ENCODE results near the gene ADGRF5.

DNA sequence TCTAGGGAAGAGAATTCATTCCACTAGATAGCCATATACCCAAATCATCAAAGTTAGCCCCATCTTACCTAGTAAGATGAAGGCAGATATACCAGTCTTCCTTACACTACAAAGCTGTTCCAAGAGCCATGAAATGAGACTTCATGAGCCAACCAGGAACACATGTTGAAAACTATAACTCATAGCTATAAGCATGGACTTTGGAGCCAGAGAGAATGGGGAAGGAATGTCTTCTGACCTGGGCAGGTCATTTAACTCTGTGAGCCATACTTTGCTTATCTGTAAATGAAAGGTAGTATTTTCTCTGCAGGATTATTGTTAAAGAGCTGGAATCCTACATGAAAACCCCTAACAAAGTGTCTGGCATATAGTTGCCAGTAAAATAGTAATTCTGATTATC is 27.3 kb downstream of the ADGRF5 start:
- TF ChIP-seq, protein P1, sequence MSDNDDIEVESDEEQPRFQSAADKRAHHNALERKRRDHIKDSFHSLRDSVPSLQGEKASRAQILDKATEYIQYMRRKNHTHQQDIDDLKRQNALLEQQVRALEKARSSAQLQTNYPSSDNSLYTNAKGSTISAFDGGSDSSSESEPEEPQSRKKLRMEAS (IDR thresholded peaks at IDR 0.05; ENCODE audit: insufficient read depth, insufficient read length), result no peak
- TF ChIP-seq GATA2 (IDR thresholded peaks at IDR 0.05; ENCODE audit: insufficient read depth, insufficient read length, low read depth, low read length), result no peak
- TF ChIP-seq, protein P2, sequence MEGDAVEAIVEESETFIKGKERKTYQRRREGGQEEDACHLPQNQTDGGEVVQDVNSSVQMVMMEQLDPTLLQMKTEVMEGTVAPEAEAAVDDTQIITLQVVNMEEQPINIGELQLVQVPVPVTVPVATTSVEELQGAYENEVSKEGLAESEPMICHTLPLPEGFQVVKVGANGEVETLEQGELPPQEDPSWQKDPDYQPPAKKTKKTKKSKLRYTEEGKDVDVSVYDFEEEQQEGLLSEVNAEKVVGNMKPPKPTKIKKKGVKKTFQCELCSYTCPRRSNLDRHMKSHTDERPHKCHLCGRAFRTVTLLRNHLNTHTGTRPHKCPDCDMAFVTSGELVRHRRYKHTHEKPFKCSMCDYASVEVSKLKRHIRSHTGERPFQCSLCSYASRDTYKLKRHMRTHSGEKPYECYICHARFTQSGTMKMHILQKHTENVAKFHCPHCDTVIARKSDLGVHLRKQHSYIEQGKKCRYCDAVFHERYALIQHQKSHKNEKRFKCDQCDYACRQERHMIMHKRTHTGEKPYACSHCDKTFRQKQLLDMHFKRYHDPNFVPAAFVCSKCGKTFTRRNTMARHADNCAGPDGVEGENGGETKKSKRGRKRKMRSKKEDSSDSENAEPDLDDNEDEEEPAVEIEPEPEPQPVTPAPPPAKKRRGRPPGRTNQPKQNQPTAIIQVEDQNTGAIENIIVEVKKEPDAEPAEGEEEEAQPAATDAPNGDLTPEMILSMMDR (IDR thresholded peaks at IDR 0.05; ENCODE audit: extremely low read depth in 1 of 2, insufficient read depth in 1 of 2, low read depth in 1 of 2, low read length in 2 of 2), result no peak
- TF ChIP-seq MYC (IDR thresholded peaks at IDR 0.05; ENCODE audit: low read depth, low read length), result no peak
- TF ChIP-seq POLR2AphosphoS5 (IDR thresholded peaks at IDR 0.05; ENCODE audit: insufficient read depth, low read depth, low read length), result no peak
- no peak for TF ChIP-seq POLR2A (IDR thresholded peaks at IDR 0.05; ENCODE audit: low read depth, low read length)
- no peak for TF ChIP-seq EZH2 (IDR thresholded peaks at IDR 0.05; ENCODE audit: borderline replicate concordance, low read depth, low read length, severe bottlenecking)
- TF ChIP-seq JUN (IDR thresholded peaks at IDR 0.05; ENCODE audit: borderline replicate concordance, insufficient read depth, insufficient read length, low read depth), result no peak
- no peak for TF ChIP-seq FOS (IDR thresholded peaks at IDR 0.05; ENCODE audit: borderline replicate concordance, insufficient read depth, low read length)
